Kidney (tissue), 14 donors: ENCODE results near the gene RAB25. TPM values are rescaled to one million over a fixed set of nuclear protein-coding genes. Genes with fewer than 3 reads are reported as not detected.

Experiments used
- DNase-seq, 5 donors: peaks; one replicate each; pipeline ENCODE4 v3.0.0-alpha.2; 2013 to 2020
- FAIRE-seq: peaks from 2 replicates; lab custom pipeline; 2012; peaks lifted over from hg19 to GRCh38; lab: Jason Lieb, UNC
- H3K27ac ChIP-seq, 2 donors: one replicate each; pipeline ENCODE4 v1.7.0; 2013; ENCODE audit warnings: low read depth in 2 of 2, low read length in 2 of 2, inconsistent platforms in 1 of 2
- H3K27me3 ChIP-seq: one replicate; pipeline ENCODE4 v1.7.1; 2013; ENCODE audit warnings: low read length, inconsistent platforms; ENCODE audit not compliant: control insufficient read depth, insufficient read depth
- H3K36me3 ChIP-seq, 3 donors: one replicate each; pipeline versions ENCODE4 v1.7.0 to v1.7.1; 2013; ENCODE audit warnings: low read length in 3 of 3, control low read depth in 1 of 3, inconsistent platforms in 1 of 3; ENCODE audit not compliant: insufficient read depth in 3 of 3, control insufficient read depth in 2 of 3
- H3K4me1 ChIP-seq, 3 donors: one replicate each; pipeline versions ENCODE4 v1.7.0 to v1.7.1; 2013; ENCODE audit warnings: low read length in 3 of 3, inconsistent platforms in 1 of 3, low read depth in 1 of 3; ENCODE audit not compliant: control insufficient read depth in 2 of 3, insufficient read depth in 2 of 3
- H3K4me3 ChIP-seq, 3 donors: one replicate each; pipeline versions ENCODE4 v1.7.0 to v1.8.1; 2013; ENCODE audit warnings: low read length in 3 of 3, control low read depth in 1 of 3, inconsistent platforms in 1 of 3
- H3K9ac ChIP-seq, 3 donors: one replicate each; pipeline versions ENCODE4 v1.7.0 to v1.7.1; 2013; ENCODE audit warnings: low read length in 3 of 3, control low read depth in 1 of 3, inconsistent platforms in 1 of 3
- H3K9me3 ChIP-seq, 3 donors: one replicate each; pipeline versions ENCODE4 v1.7.0 to v1.7.1; 2013; ENCODE audit warnings: low read length in 3 of 3, control low read depth in 1 of 3, inconsistent platforms in 1 of 3; ENCODE audit not compliant: control insufficient read depth in 2 of 3, insufficient read depth in 1 of 3
- intact Hi-C: fragments of 100-400 bp; cut with DNase I; formaldehyde crosslinking; loops from one replicate; pipeline ENCODE4 v1.11.1; 2022
- polyA plus RNA-seq: library from polyadenylated mRNA; stranded (reverse); fragments of 350-450 nt; fragmentation: Illumina TruSeq; extraction: RNeasy Lipid Tissue Mini Kit (QIAGEN cat#74804); gene quantifications from one replicate; pipeline ENCODE4 v1.2.3, GENCODE V29; 2014; ENCODE audit warnings: low read depth, low replicate concordance; ENCODE audit not compliant: insufficient read depth
- total RNA-seq: library from RNA; stranded (reverse); fragmentation: NEBNext Ultra II Directional; extraction: Animal tissue kit (Norgen Biotek cat#: 25700); gene quantifications from one replicate; pipeline ENCODE4 v1.2.1, GENCODE V29; 2021
- TF ChIP-seq, protein P1 (sequence below): IDR thresholded peaks from 3 replicates; pipeline ENCODE4 v1.5.1; 2012; ENCODE audit warnings: mild to moderate bottlenecking, moderate library complexity, borderline replicate concordance; ENCODE audit not compliant: insufficient read depth; ENCODE audit errors: extremely low read depth
- donor health status: control.
- donor health status: control.
- donor health status: control.
- donor health status: control.
- donor health status: control.
- donor health status: DM: yes; HTN: yes; CAD: no.
- donor health status: Normal renal cell carcinoma (clear cell type).

The RAB25 gene
- total and polyA plus RNA-seq, 2 donors from 2014 or later: 51.4 to 73.0 TPM

DNA sequence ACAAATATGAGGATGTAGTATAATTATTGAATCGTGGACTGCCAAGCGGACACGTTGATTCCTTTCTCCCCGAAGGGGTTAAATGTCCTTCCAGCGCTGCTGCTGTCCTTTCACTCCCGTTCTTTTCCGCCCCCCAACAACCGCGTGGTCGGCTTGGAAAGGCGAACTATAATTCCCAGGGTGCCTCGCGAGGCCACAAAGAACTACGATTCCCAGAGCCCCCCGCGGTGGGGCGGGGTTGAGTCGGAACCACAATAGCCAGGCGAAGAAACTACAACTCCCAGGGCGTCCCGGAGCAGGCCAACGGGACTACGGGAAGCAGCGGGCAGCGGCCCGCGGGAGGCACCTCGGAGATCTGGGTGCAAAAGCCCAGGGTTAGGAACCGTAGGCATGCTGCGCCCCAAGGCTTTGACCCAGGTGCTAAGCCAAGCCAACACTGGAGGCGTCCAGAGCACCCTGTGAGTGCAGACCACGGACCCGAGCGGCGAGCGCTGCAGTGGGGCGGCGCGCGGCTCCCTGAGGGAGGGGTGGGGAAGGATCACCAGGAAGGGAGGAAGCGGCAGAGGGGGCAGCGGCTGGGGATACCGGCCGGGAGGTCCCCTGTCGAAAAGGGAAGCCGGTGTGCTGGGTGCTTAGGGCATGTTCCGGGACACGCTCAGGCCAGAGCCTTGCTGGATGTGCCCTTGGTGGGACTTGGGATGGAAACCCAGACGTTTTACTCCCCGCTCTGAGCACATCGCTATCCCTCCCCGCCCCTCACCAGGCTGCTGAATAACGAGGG, 6.3 kb upstream of the RAB25 start, which contains the start of gene LAMTOR2:
LAMTOR2 (plus strand) TSS at position 283 of the 781 bp plus-strand sequence; CDS start at position 391, 108 bp downstream.
- Histone ChIP-seq H3K4me1 (peaks cover 0 to 7% (median 6%) of the 10 kb centered on the region in 3 donors), H3K27me3 (no peaks in the 10 kb centered on the region), H3K4me3 (peak within 1 kb of the TSS; percentile 78 to 94 (median 83)), H3K9me3 (no peaks in the 10 kb centered on the region), H3K9ac (peak within 1 kb of the TSS; percentile 51 to 95 (median 86)), H3K36me3 (peaks cover 0 to 4% (median 0%) of the 10 kb centered on the region in 3 donors), H3K27ac (peak within 1 kb of the TSS; percentile 93 to 95)
- intact Hi-C loops: no loop called here
- FAIRE-seq: peak; percentile 56
- TF ChIP-seq, protein P1, sequence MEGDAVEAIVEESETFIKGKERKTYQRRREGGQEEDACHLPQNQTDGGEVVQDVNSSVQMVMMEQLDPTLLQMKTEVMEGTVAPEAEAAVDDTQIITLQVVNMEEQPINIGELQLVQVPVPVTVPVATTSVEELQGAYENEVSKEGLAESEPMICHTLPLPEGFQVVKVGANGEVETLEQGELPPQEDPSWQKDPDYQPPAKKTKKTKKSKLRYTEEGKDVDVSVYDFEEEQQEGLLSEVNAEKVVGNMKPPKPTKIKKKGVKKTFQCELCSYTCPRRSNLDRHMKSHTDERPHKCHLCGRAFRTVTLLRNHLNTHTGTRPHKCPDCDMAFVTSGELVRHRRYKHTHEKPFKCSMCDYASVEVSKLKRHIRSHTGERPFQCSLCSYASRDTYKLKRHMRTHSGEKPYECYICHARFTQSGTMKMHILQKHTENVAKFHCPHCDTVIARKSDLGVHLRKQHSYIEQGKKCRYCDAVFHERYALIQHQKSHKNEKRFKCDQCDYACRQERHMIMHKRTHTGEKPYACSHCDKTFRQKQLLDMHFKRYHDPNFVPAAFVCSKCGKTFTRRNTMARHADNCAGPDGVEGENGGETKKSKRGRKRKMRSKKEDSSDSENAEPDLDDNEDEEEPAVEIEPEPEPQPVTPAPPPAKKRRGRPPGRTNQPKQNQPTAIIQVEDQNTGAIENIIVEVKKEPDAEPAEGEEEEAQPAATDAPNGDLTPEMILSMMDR: no peak
- DNase-seq: peak; percentile 99 to 100 (median 99)

DNA sequence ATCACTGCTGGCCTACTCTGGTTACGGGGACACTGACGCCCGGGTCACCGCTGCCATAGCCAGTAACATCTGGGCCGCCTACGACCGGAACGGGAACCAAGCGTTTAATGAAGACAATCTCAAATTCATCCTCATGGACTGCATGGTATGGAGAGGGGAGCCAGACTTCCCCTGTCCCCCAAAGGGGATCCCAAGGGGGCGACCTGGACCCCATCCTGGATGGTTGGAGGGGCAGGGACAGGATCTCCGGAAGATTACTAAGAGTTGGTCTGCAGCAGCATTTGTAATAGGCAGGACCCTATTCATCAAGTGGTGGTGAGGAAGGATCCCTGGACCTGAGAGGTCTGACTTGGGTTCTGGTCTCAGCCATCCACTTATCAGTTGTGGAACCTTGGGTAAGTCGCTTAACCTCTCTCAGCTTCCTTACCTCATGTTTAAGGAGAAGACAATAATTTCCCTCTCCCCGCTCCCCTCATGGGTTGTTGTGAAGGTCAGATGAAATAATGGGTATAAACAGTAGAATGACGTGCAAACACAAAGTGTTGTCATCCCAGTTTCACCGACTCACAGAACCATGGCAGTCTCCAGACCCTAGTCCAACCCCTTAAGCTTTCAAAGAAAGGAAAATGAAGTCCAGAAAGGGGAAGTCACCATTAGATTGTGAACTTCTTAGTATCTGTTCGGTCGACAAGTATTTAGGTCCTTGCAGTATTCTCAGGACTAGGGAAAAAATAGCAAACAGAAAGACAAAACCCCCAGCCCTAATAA, 5.5 kb upstream of the RAB25 start:
- TF ChIP-seq, protein P1: no peak
- Histone ChIP-seq H3K36me3 (peaks cover 0 to 4% (median 0%) of the 10 kb centered on the region in 3 donors), H3K4me1 (peaks cover 0 to 7% (median 6%) of the 10 kb centered on the region in 3 donors), H3K9ac (peak overlapping the region; percentile 51 to 95 (median 86)), H3K27ac (peak overlapping the region in 1 of 2 donors; percentile 82), H3K4me3 (peak overlapping the region; percentile 78 to 94 (median 83)), H3K27me3 (no peaks in the 10 kb centered on the region), H3K9me3 (no peaks in the 10 kb centered on the region)
- intact Hi-C loops: no loop called here
- DNase-seq (no peak), FAIRE-seq (no peak)

DNA sequence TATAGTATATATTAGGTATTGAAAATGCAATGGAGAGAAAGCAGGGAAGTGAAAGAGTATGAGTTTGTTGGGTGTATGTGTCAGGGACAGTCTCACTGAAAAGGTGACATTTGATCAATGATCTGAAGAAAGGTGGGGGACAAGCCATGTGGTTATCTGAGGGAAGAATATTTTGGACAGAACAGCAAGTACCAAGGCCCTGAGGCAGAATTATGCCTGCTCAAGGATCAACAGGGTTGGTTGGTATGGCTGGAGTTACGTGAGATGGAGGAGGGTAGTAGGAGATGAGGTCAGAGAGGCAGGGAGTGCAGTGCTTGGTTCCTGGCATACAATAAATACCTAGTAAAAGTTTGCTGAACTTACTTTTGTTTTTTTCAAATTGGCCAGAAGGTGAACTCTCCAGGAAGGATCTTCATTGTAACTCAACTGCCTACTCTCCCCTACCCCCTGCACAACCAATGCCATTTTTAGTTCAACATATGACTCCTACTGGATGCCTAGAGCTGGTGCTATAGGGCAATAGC, 4.6 kb upstream of the RAB25 start:
- Histone ChIP-seq H3K4me1 (peaks cover 0 to 7% (median 6%) of the 10 kb centered on the region in 3 donors), H3K9me3 (no peaks in the 10 kb centered on the region), H3K9ac (no peak overlapping the region), H3K27me3 (no peaks in the 10 kb centered on the region), H3K27ac (no peak overlapping the region), H3K4me3 (no peak overlapping the region), H3K36me3 (peaks cover 0 to 4% (median 0%) of the 10 kb centered on the region in 3 donors)
- TF ChIP-seq, protein P1: no peak
- DNase-seq (no peak), FAIRE-seq (no peak)
- intact Hi-C loops: no loop called here
